HepG2 (cell line): ENCODE data around the gene LRRC34. TPM values are rescaled to one million over a fixed set of nuclear protein-coding genes. Genes with fewer than 3 reads are reported as not detected.

Experiments
- ATAC-seq: fragments of 200-7000 bp; cut with Tn5 transposase; 3 replicates; pipeline ENCODE4 v1.9.1; 2020; ENCODE audit warnings: mild to moderate bottlenecking, moderate library complexity
- BruUV-seq: library from RNA; stranded (reverse); fragments of 400-500 nt; replicated peaks from 2 replicates; lab custom pipeline; 2021; lab: Mats Ljungman, UMichigan
- CTCF ChIA-PET: fragments of 300-600 bp; formaldehyde crosslinking; extraction: SDS; loops from one replicate; lab custom pipeline; 2021; ENCODE audit warnings: low total read pairs, inconsistent platforms, low intra/inter-chr PET ratio; lab: Yijun Ruan, JAX
- POLR2A ChIA-PET: fragments of 350-600 bp; sonication (Branson Sonifier 250); formaldehyde crosslinking; loops from one replicate; lab custom pipeline; 2020; ENCODE audit warnings: antibody characterized with exemption, inconsistent platforms; lab: Yijun Ruan, JAX
- DNase-seq: peaks from one replicate; pipeline ENCODE4 v3.0.0-alpha.2; 2015; ENCODE audit warnings: low spot score
- FAIRE-seq: peaks from 3 replicates; lab custom pipeline; 2011; peaks lifted over from hg19 to GRCh38; lab: Jason Lieb, UNC
- H2AFZ ChIP-seq: one replicate; pipeline ENCODE4 v1.6.1; 2011; ENCODE audit warnings: low read length, inconsistent platforms
- H3K27ac ChIP-seq: fragments of 300-600 bp; 3 replicates; pipeline ENCODE4 v1.8.0; 2011; ENCODE audit warnings: mixed run types, mild to moderate bottlenecking, mixed read lengths, low read length, inconsistent platforms; ENCODE audit not compliant: insufficient read depth; ENCODE audit errors: extremely low read length
- H3K27me3 ChIP-seq, 2 experiments: fragments of 200-600 bp in 1 of 2; 2 replicates in 1 of 2; 3 replicates in 1 of 2; pipeline versions ENCODE4 v1.6.0 to v1.8.0; 2011; ENCODE audit warnings: low read length in 2 of 2, mild to moderate bottlenecking in 2 of 2, moderate library complexity in 2 of 2, inconsistent platforms in 1 of 2; ENCODE audit not compliant: insufficient read depth in 2 of 2, control insufficient read depth in 1 of 2
- H3K36me3 ChIP-seq, 2 experiments: fragments of 200-600 bp in 1 of 2; replicated peaks in 1 of 2; 2 replicates in 1 of 2; 3 replicates in 1 of 2; pipeline versions ENCODE4 v1.5.1 to v1.8.0; 2011; ENCODE audit warnings: low read length in 2 of 2, inconsistent platforms in 1 of 2; ENCODE audit not compliant: insufficient read depth in 2 of 2, control insufficient read depth in 1 of 2
- H3K4me1 ChIP-seq: 2 replicates; pipeline ENCODE4 v1.5.1; 2012; ENCODE audit warnings: low read length, inconsistent platforms; ENCODE audit not compliant: insufficient read depth
- H3K4me2 ChIP-seq: 2 replicates; pipeline ENCODE4 v1.6.0; 2011; ENCODE audit warnings: low read depth, low read length, inconsistent platforms
- H3K4me3 ChIP-seq, 3 experiments: fragments of 200-600 bp in 1 of 3; sonication (generic), shearing (Covaris generic) in 1 of 3; replicated peaks in 1 of 3; 2 replicates each; pipeline ENCODE4 v1.5.1; 2011 to 2016; ENCODE audit warnings: low read length in 3 of 3, inconsistent platforms in 2 of 3, low read depth in 2 of 3, mild to moderate bottlenecking in 2 of 3, control low read depth in 1 of 3, mixed read lengths in 1 of 3; ENCODE audit not compliant: insufficient read depth in 1 of 3
- H3K79me2 ChIP-seq: one replicate; pipeline ENCODE4 v1.6.1; 2011; ENCODE audit warnings: low read length, inconsistent platforms; ENCODE audit not compliant: insufficient read depth
- H3K9ac ChIP-seq: 2 replicates; pipeline ENCODE4 v1.6.0; 2011; ENCODE audit warnings: mild to moderate bottlenecking, low read depth, low read length, inconsistent platforms; ENCODE audit not compliant: insufficient read depth
- H3K9me3 ChIP-seq: 2 replicates; pipeline ENCODE4 v1.5.1; 2012; ENCODE audit warnings: mild to moderate bottlenecking, low read length
- H4K20me1 ChIP-seq: 2 replicates; pipeline ENCODE4 v1.6.0; 2011; ENCODE audit warnings: inconsistent platforms, mild to moderate bottlenecking, low read length, moderate library complexity; ENCODE audit not compliant: insufficient read depth
- GATA4 ChIP-seq: sonication (generic); IDR thresholded peaks from 2 replicates; pipeline ENCODE4 v1.6.1; 2016; ENCODE audit warnings: antibody characterized with exemption, low read depth, borderline replicate concordance
- GRHL1 ChIP-seq: sonication (generic); formaldehyde crosslinking; conservative IDR thresholded peaks from 2 replicates; pipeline ENCODE4 v1.8.0; 2022; ENCODE audit warnings: missing genetic modification reagents
- MTF1 ChIP-seq: sonication (generic); formaldehyde crosslinking; IDR thresholded peaks from 2 replicates; pipeline ENCODE4 v1.5.0; 2020; ENCODE audit warnings: missing genetic modification reagents
- NAIF1 ChIP-seq: sonication (generic); formaldehyde crosslinking; IDR thresholded peaks from 2 replicates; pipeline ENCODE4 v1.5.0; 2020; ENCODE audit warnings: mild to moderate bottlenecking, missing genetic modification reagents, borderline replicate concordance
- RFXANK ChIP-seq: IDR thresholded peaks from 2 replicates; pipeline ENCODE4 v1.6.1; 2016
- TARDBP ChIP-seq: sonication (generic); formaldehyde crosslinking; IDR thresholded peaks from 2 replicates; pipeline ENCODE4 v1.8.0; 2022; ENCODE audit warnings: mild to moderate bottlenecking, missing genetic modification reagents
- TBX2 ChIP-seq: sonication (generic); formaldehyde crosslinking; IDR thresholded peaks from 2 replicates; pipeline ENCODE4 v1.5.0; 2020; ENCODE audit warnings: missing genetic modification reagents, mild to moderate bottlenecking, borderline replicate concordance
- ZBTB34 ChIP-seq: sonication (generic); formaldehyde crosslinking; IDR thresholded peaks from 2 replicates; pipeline ENCODE4 v1.8.0; 2022; ENCODE audit warnings: mild to moderate bottlenecking, missing genetic modification reagents
- ZNF101 ChIP-seq: sonication (generic); formaldehyde crosslinking; IDR thresholded peaks from 2 replicates; pipeline ENCODE4 v1.4.0; 2020; ENCODE audit warnings: mild to moderate bottlenecking, low read depth, missing genetic modification reagents, borderline replicate concordance
- ZNF20 ChIP-seq: sonication (generic); formaldehyde crosslinking; IDR thresholded peaks from 2 replicates; pipeline ENCODE4 v1.4.0; 2020; ENCODE audit warnings: mild to moderate bottlenecking, moderate library complexity, missing genetic modification reagents
- ZNF207 ChIP-seq: fragments of 450-650 bp; IDR thresholded peaks from 2 replicates; pipeline ENCODE4 v1.6.1; 2016; ENCODE audit warnings: antibody characterized with exemption, borderline replicate concordance
- ZNF44 ChIP-seq: sonication (generic); formaldehyde crosslinking; IDR thresholded peaks from 2 replicates; pipeline ENCODE4 v1.5.1; 2020; ENCODE audit warnings: mild to moderate bottlenecking, missing genetic modification reagents
- ZNF615 ChIP-seq: sonication (generic); formaldehyde crosslinking; IDR thresholded peaks from 2 replicates; pipeline ENCODE4 v1.5.0; 2020; ENCODE audit warnings: mild to moderate bottlenecking, missing genetic modification reagents, borderline replicate concordance
- ZNF773 ChIP-seq: sonication (generic); formaldehyde crosslinking; IDR thresholded peaks from 2 replicates; pipeline ENCODE4 v1.4.0; 2020; ENCODE audit warnings: missing genetic modification reagents, borderline replicate concordance
- WGBS: methylation state at CpG from one replicate; pipeline ENCODE4 v1.1.6; 2017; ENCODE audit warnings: low lambda C conversion rate; 5-methylcytosine and 5-hydroxymethylcytosine counted together
- in situ Hi-C: cut with HindIII; loops from 2 replicates; pipeline ENCODE4 v1.10.0; 2017; ENCODE audit warnings: low pct_unique_long_range_greater_than_20kb; ENCODE audit not compliant: extremely low pct_ligation_motif_present
- intact Hi-C: fragments of 100-400 bp; cut with micrococcal nuclease; formaldehyde crosslinking; loops from one replicate; pipeline ENCODE4 v1.10.0; 2022; ENCODE audit not compliant: unreplicated experiment
- polyA plus RNA-seq, 8 experiments: library from polyadenylated mRNA; depleted of rRNA in 3 of 8; stranded (reverse) in 7 of 8; unstranded in 1 of 8; fragments of >200 nt; fragmentation: Illumina TruSeq in 4 of 8; extraction: Trizol in 4 of 8; gene quantifications; 2 replicates each; pipeline versions ENCODE4 v1.2.1 to v1.2.3, GENCODE V29; 2011 to 2016; ENCODE audit warnings: low read depth in 4 of 8, missing spikeins in 1 of 8, mixed read lengths in 1 of 8; ENCODE audit not compliant: insufficient read depth in 1 of 8
- total RNA-seq, 5 experiments: library from RNA; depleted of rRNA; stranded (reverse); fragments of >200 nt; fragmentation: Illumina TruSeq; extraction: Trizol; gene quantifications; 2 replicates each; pipeline ENCODE4 v1.2.3, GENCODE V29; 2016; ENCODE audit warnings: low read depth in 1 of 5
- TF ChIP-seq, protein P1 (sequence below): IDR thresholded peaks from 2 replicates; pipeline ENCODE4 v1.6.1; 2016; ENCODE audit warnings: low read depth, missing genetic modification reagents, missing compliant biosample characterization

LRRC34 gene
- total and polyA plus RNA-seq, 2 of the 13 experiments (the other 11 are each of a cell fraction or from before 2014, with no cell fraction given) = not detected

DNA sequence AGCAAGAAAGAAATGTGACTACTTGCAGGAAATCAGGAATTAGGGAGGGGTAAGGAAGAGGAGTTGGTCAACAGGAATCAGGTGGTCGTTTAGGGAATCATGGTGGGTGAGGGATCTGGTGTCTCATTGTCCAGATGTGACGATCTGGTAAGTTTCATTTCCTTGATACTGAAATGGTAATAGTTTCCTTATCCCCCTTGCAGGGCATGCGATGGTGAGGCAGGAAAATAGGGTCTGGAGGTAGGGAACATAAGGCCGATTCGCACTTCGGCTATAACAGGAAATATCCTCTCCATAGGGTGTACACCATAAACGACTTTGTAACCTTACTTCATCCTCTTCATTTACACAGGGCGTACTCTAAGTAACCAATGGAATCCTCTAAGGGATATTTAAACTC, 574 bp upstream of the LRRC34 start:
- FAIRE-seq = no peak
- intact Hi-C loops (no loop called here), in situ Hi-C loops (no loop called here)
- Histone ChIP-seq H3K9me3 (peaks cover 7% of the 10 kb centered on the region), H3K4me2 (peak overlapping the region; percentile 51), H3K4me3 (peak overlapping the region in 1 of 3 experiments; percentile 7; a peak in 1 of 6 replicates), H3K9ac (no peak overlapping the region), H3K27me3 (peaks cover 0 to 10% of the 10 kb centered on the region in 2 experiments; a peak in 2 of 5 replicates), H3K79me2 (no peaks in the 10 kb centered on the region), H2AFZ (no peak overlapping the region), H3K27ac (no peak overlapping the region), H3K4me1 (peaks cover 14% of the 10 kb centered on the region), H3K36me3 (no peaks in the 10 kb centered on the region), H4K20me1 (no peaks in the 10 kb centered on the region)
- no TSS peak for BruUV-seq
- CTCF ChIA-PET = no interaction called here
- no peak for ATAC-seq
- POLR2A ChIA-PET = no interaction called here
- WGBS = 72% methylated on average over 8 of the region's 8 CpGs
- DNase-seq = no peak
- no peak for TF ChIP-seq ZNF44
- no peak for TF ChIP-seq ZNF615
- no peak for TF ChIP-seq MTF1 (CRISPR knock-in tag)
- TF ChIP-seq GATA4 = no peak
- no peak for TF ChIP-seq ZNF773
- no peak for TF ChIP-seq GRHL1 (CRISPR knock-in tag)
- no peak for TF ChIP-seq TBX2
- TF ChIP-seq ZBTB34 = no peak
- no peak for TF ChIP-seq ZNF101 (CRISPR knock-in tag)
- TF ChIP-seq TARDBP (CRISPR knock-in tag) = no peak
- TF ChIP-seq RFXANK = no peak
- TF ChIP-seq NAIF1 (CRISPR knock-in tag) = no peak
- TF ChIP-seq ZNF20 (CRISPR knock-in tag) = no peak
- TF ChIP-seq, protein P1, sequence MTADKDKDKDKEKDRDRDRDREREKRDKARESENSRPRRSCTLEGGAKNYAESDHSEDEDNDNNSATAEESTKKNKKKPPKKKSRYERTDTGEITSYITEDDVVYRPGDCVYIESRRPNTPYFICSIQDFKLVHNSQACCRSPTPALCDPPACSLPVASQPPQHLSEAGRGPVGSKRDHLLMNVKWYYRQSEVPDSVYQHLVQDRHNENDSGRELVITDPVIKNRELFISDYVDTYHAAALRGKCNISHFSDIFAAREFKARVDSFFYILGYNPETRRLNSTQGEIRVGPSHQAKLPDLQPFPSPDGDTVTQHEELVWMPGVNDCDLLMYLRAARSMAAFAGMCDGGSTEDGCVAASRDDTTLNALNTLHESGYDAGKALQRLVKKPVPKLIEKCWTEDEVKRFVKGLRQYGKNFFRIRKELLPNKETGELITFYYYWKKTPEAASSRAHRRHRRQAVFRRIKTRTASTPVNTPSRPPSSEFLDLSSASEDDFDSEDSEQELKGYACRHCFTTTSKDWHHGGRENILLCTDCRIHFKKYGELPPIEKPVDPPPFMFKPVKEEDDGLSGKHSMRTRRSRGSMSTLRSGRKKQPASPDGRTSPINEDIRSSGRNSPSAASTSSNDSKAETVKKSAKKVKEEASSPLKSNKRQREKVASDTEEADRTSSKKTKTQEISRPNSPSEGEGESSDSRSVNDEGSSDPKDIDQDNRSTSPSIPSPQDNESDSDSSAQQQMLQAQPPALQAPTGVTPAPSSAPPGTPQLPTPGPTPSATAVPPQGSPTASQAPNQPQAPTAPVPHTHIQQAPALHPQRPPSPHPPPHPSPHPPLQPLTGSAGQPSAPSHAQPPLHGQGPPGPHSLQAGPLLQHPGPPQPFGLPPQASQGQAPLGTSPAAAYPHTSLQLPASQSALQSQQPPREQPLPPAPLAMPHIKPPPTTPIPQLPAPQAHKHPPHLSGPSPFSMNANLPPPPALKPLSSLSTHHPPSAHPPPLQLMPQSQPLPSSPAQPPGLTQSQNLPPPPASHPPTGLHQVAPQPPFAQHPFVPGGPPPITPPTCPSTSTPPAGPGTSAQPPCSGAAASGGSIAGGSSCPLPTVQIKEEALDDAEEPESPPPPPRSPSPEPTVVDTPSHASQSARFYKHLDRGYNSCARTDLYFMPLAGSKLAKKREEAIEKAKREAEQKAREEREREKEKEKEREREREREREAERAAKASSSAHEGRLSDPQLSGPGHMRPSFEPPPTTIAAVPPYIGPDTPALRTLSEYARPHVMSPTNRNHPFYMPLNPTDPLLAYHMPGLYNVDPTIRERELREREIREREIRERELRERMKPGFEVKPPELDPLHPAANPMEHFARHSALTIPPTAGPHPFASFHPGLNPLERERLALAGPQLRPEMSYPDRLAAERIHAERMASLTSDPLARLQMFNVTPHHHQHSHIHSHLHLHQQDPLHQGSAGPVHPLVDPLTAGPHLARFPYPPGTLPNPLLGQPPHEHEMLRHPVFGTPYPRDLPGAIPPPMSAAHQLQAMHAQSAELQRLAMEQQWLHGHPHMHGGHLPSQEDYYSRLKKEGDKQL = no peak
- TF ChIP-seq ZNF207 = no peak
